GM23248 (cell line): ENCODE measurements around the gene FANCE.

ENCODE experiments used
- EZH2 ChIP-seq: fragments of 200-600 bp; sonication (generic); IDR thresholded peaks from 2 replicates; pipeline ENCODE4 v1.6.1; 2018; ENCODE audit warnings: antibody characterized with exemption, mild to moderate bottlenecking; ENCODE audit not compliant: insufficient read depth, poor library complexity, severe bottlenecking
- EZH2phosphoT487 ChIP-seq: fragments of 200-600 bp; sonication (generic); IDR thresholded peaks from 2 replicates; pipeline ENCODE4 v1.6.1; 2018; ENCODE audit warnings: antibody characterized with exemption, moderate library complexity, mild to moderate bottlenecking, low read depth; ENCODE audit not compliant: insufficient read depth

- TF ChIP-seq EZH2 (no peak), EZH2phosphoT487 (no peak)
These were observed 54.4 kb downstream of the FANCE start for GRCh38 chr6:35506536-35506935.
